HepG2 (cell line): ENCODE results near the gene KIF1C. TPM values are rescaled to one million over a fixed set of nuclear protein-coding genes. Genes with fewer than 3 reads are reported as not detected.
A peak's percentile ranks its signal among the peaks of the same experiment; 100 is the strongest.

Source experiments
- CHD4 ChIP-seq: fragments of 200-600 bp; sonication (generic); IDR thresholded peaks from 2 replicates; pipeline ENCODE4 v1.7.0; 2017; ENCODE audit warnings: mild to moderate bottlenecking, low read length, borderline replicate concordance
- EP300 ChIP-seq, 3 experiments: sonication (generic) in 1 of 3; formaldehyde crosslinking in 1 of 3; IDR thresholded peaks; 2 replicates each; pipeline versions ENCODE4 v1.5.1 to v1.6.1; 2011 to 2020; ENCODE audit warnings: low read depth in 2 of 3, low read length in 2 of 3, borderline replicate concordance in 1 of 3, improper control_type of control experiment in 1 of 3, mild to moderate bottlenecking in 1 of 3, missing genetic modification reagents in 1 of 3, moderate library complexity in 1 of 3
- ESRRA ChIP-seq: sonication (generic); formaldehyde crosslinking; IDR thresholded peaks from 2 replicates; pipeline ENCODE4 v1.5.1; 2020; ENCODE audit warnings: mild to moderate bottlenecking, low read depth, missing genetic modification reagents
- FOXO1 ChIP-seq: sonication (generic); formaldehyde crosslinking; IDR thresholded peaks from 2 replicates; pipeline ENCODE4 v1.4.0; 2020; ENCODE audit warnings: missing genetic modification reagents
- HDAC1 ChIP-seq: sonication (generic); formaldehyde crosslinking; IDR thresholded peaks from 2 replicates; pipeline ENCODE4 v1.5.1; 2020; ENCODE audit warnings: mild to moderate bottlenecking, missing genetic modification reagents
- MED1 ChIP-seq: sonication (generic); formaldehyde crosslinking; IDR thresholded peaks from 2 replicates; pipeline ENCODE4 v1.4.0; 2020; ENCODE audit warnings: missing genetic modification reagents
- NBN ChIP-seq: fragments of 450-650 bp; conservative IDR thresholded peaks from 2 replicates; pipeline ENCODE4 v1.6.1; 2017
- PHF21A ChIP-seq: sonication (generic); formaldehyde crosslinking; IDR thresholded peaks from 2 replicates; pipeline ENCODE4 v1.5.0; 2020; ENCODE audit warnings: mild to moderate bottlenecking, missing genetic modification reagents
- POLR2AphosphoS5 ChIP-seq: IDR thresholded peaks from 2 replicates; pipeline ENCODE4 v1.6.1; 2012; ENCODE audit warnings: low read depth, low read length
- RCOR2 ChIP-seq: IDR thresholded peaks from 2 replicates; pipeline ENCODE4 v1.6.1; 2016; ENCODE audit warnings: missing biosample characterization, missing genetic modification reagents
- SALL2 ChIP-seq: sonication (generic); formaldehyde crosslinking; IDR thresholded peaks from 2 replicates; pipeline ENCODE4 v1.8.1; 2023; ENCODE audit warnings: mild to moderate bottlenecking, missing genetic modification reagents, inconsistent platforms
- SETDB1 ChIP-seq: sonication (generic); formaldehyde crosslinking; IDR thresholded peaks from 2 replicates; pipeline ENCODE4 v1.5.1; 2020; ENCODE audit warnings: missing genetic modification reagents, mild to moderate bottlenecking, borderline replicate concordance
- SMAD9 ChIP-seq: sonication (generic); formaldehyde crosslinking; IDR thresholded peaks from 2 replicates; pipeline ENCODE4 v1.5.1; 2020; ENCODE audit warnings: mild to moderate bottlenecking, missing genetic modification reagents
- ZNF230 ChIP-seq: sonication (generic); formaldehyde crosslinking; IDR thresholded peaks from 2 replicates; pipeline ENCODE4 v1.4.0; 2020; ENCODE audit warnings: mild to moderate bottlenecking, missing genetic modification reagents
- ZNF256 ChIP-seq: sonication (generic); formaldehyde crosslinking; conservative IDR thresholded peaks from 2 replicates; pipeline ENCODE4 v1.4.0; 2020; ENCODE audit warnings: missing genetic modification reagents
- ZNF383 ChIP-seq: sonication (generic); formaldehyde crosslinking; IDR thresholded peaks from 2 replicates; pipeline ENCODE4 v1.4.0; 2020; ENCODE audit warnings: missing genetic modification reagents, mild to moderate bottlenecking, borderline replicate concordance
- ZNF547 ChIP-seq: sonication (generic); formaldehyde crosslinking; IDR thresholded peaks from 2 replicates; pipeline ENCODE4 v1.5.1; 2020; ENCODE audit warnings: mild to moderate bottlenecking, missing genetic modification reagents
- ZNF670 ChIP-seq: sonication (generic); formaldehyde crosslinking; IDR thresholded peaks from 2 replicates; pipeline ENCODE4 v1.8.0; 2022; ENCODE audit warnings: mild to moderate bottlenecking, missing genetic modification reagents, borderline replicate concordance
- ZNF782 ChIP-seq: sonication (generic); formaldehyde crosslinking; IDR thresholded peaks from 2 replicates; pipeline ENCODE4 v1.4.0; 2020; ENCODE audit warnings: missing genetic modification reagents, mild to moderate bottlenecking, borderline replicate concordance
- ZNF891 ChIP-seq: sonication (generic); formaldehyde crosslinking; IDR thresholded peaks from 2 replicates; pipeline ENCODE4 v1.5.0; 2020; ENCODE audit warnings: mild to moderate bottlenecking, missing genetic modification reagents
- polyA plus RNA-seq, 8 experiments: library from polyadenylated mRNA; depleted of rRNA in 3 of 8; stranded (reverse) in 7 of 8; unstranded in 1 of 8; fragments of >200 nt; fragmentation: Illumina TruSeq in 4 of 8; extraction: Trizol in 4 of 8; gene quantifications; 2 replicates each; pipeline versions ENCODE4 v1.2.1 to v1.2.3, GENCODE V29; 2011 to 2016; ENCODE audit warnings: low read depth in 4 of 8, missing spikeins in 1 of 8, mixed read lengths in 1 of 8; ENCODE audit not compliant: insufficient read depth in 1 of 8
- total RNA-seq, 5 experiments: library from RNA; depleted of rRNA; stranded (reverse); fragments of >200 nt; fragmentation: Illumina TruSeq; extraction: Trizol; gene quantifications; 2 replicates each; pipeline ENCODE4 v1.2.3, GENCODE V29; 2016; ENCODE audit warnings: low read depth in 1 of 5
- TF ChIP-seq, protein P1 (sequence below), 2 experiments: sonication (generic) in 1 of 2; formaldehyde crosslinking in 1 of 2; IDR thresholded peaks; 2 replicates each; pipeline versions ENCODE4 v1.5.1 to v1.6.1; 2011 to 2020; ENCODE audit warnings: borderline replicate concordance in 1 of 2, low read depth in 1 of 2, low read length in 1 of 2, mild to moderate bottlenecking in 1 of 2, missing genetic modification reagents in 1 of 2, moderate library complexity in 1 of 2
- TF ChIP-seq, protein P2 (sequence below): sonication (generic); formaldehyde crosslinking; IDR thresholded peaks from 2 replicates; pipeline ENCODE4 v1.4.0; 2020; ENCODE audit warnings: missing genetic modification reagents, mild to moderate bottlenecking, borderline replicate concordance
- TF ChIP-seq, protein P3 (sequence below): IDR thresholded peaks from 2 replicates; pipeline ENCODE4 v1.6.1; 2016; ENCODE audit warnings: missing compliant biosample characterization, missing genetic modification reagents, borderline replicate concordance
- TF ChIP-seq, protein P4 (sequence below): IDR thresholded peaks from 2 replicates; pipeline ENCODE4 v1.6.1; 2016

KIF1C gene
- total and polyA plus RNA-seq, 2 of the 13 experiments (the other 11 are each of a cell fraction or from before 2014, with no cell fraction given) = 70.0 to 104 TPM

DNA sequence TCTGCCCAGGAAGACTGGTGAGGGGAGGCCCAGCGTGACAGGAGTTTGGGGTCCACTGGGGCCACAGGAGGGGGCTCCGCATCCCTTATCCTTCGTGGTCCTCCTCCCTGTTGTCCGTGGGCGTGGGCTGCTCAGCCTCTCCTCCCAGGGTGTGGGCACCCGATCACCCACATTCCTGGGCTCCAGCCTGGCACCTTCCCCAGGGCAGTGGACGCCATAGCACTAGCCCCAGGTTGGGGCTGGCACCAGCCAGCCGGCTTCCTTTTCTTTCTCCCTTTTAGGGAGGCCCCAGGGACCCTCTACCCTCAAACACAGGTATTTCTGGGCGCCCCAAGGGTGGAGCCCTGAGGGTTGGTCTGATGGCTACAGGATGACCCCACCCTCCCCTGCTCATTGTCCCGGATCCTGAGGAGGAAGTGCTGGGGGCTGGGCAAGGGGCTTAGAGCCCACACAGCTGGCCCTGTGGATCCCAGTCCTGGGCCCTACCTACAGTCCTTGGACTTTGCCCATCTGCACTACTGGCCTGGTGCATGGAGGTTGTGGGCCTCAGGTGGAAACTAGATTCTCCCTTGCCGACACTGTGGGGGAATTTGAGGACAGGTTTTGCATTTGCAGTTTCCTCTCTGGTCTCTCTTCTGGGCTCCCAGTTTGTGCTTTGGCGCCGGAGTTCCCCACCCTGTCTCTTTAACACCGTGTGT lies 1.1 kb downstream of the KIF1C start (continued):
- TF ChIP-seq ZNF891 (CRISPR knock-in tag) (peak; percentile 41; the same call in 1 of the 2 replicates), NBN (no peak), MED1 (CRISPR knock-in tag) (peak; percentile 89), POLR2AphosphoS5 (peak; percentile 55; the same call in 1 of the 2 replicates), ZNF383 (CRISPR knock-in tag) (no peak), SALL2 (CRISPR knock-in tag) (no peak; the same call in 1 of the 2 replicates), ZNF782 (CRISPR knock-in tag) (no peak), EP300 (IDR thresholded peaks at IDR 0.05; ENCODE audit: low read depth in 2 of 2, low read length in 2 of 2) (peak in 1 of 2 experiments; percentile 52; a peak in 1 of 4 replicates), EP300 (CRISPR knock-in tag; IDR thresholded peaks at IDR 0.05; ENCODE audit: borderline replicate concordance) (peak; percentile 43; the same call in 1 of the 2 replicates), ZNF230 (no peak), SETDB1 (CRISPR knock-in tag) (no peak), CHD4 (no peak), FOXO1 (CRISPR knock-in tag) (peak; percentile 40; the same call in 1 of the 2 replicates), PHF21A (peak; percentile 98), ZNF256 (no peak), SMAD9 (CRISPR knock-in tag) (no peak), RCOR2 (CRISPR knock-in tag) (peak; percentile 39; the same call in 1 of the 2 replicates), HDAC1 (CRISPR knock-in tag) (peak; percentile 86; the same call in 1 of the 2 replicates), ZNF670 (CRISPR knock-in tag) (peak; percentile 38; the same call in 1 of the 2 replicates), ZNF547 (no peak), ESRRA (CRISPR knock-in tag) (peak; percentile 83; the same call in 1 of the 2 replicates)
- TF ChIP-seq, protein P1, sequence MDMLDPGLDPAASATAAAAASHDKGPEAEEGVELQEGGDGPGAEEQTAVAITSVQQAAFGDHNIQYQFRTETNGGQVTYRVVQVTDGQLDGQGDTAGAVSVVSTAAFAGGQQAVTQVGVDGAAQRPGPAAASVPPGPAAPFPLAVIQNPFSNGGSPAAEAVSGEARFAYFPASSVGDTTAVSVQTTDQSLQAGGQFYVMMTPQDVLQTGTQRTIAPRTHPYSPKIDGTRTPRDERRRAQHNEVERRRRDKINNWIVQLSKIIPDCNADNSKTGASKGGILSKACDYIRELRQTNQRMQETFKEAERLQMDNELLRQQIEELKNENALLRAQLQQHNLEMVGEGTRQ (IDR thresholded peaks at IDR 0.05; ENCODE audit: low read depth, low read length) = no peak
- TF ChIP-seq, protein P1 (CRISPR knock-in tag; IDR thresholded peaks at IDR 0.05; ENCODE audit: borderline replicate concordance) = no peak
- TF ChIP-seq, protein P2, sequence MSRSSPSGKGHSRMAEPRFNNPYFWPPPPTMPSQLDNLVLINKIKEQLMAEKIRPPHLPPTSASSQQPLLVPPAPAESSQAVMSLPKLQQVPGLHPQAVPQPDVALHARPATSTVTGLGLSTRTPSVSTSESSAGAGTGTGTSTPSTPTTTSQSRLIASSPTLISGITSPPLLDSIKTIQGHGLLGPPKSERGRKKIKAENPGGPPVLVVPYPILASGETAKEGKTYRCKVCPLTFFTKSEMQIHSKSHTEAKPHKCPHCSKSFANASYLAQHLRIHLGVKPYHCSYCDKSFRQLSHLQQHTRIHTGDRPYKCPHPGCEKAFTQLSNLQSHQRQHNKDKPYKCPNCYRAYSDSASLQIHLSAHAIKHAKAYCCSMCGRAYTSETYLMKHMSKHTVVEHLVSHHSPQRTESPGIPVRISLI = no peak
- TF ChIP-seq, protein P3, sequence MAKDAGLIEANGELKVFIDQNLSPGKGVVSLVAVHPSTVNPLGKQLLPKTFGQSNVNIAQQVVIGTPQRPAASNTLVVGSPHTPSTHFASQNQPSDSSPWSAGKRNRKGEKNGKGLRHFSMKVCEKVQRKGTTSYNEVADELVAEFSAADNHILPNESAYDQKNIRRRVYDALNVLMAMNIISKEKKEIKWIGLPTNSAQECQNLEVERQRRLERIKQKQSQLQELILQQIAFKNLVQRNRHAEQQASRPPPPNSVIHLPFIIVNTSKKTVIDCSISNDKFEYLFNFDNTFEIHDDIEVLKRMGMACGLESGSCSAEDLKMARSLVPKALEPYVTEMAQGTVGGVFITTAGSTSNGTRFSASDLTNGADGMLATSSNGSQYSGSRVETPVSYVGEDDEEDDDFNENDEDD (CRISPR knock-in tag) = peak; percentile 16; the same call in 1 of the 2 replicates
- TF ChIP-seq, protein P4, sequence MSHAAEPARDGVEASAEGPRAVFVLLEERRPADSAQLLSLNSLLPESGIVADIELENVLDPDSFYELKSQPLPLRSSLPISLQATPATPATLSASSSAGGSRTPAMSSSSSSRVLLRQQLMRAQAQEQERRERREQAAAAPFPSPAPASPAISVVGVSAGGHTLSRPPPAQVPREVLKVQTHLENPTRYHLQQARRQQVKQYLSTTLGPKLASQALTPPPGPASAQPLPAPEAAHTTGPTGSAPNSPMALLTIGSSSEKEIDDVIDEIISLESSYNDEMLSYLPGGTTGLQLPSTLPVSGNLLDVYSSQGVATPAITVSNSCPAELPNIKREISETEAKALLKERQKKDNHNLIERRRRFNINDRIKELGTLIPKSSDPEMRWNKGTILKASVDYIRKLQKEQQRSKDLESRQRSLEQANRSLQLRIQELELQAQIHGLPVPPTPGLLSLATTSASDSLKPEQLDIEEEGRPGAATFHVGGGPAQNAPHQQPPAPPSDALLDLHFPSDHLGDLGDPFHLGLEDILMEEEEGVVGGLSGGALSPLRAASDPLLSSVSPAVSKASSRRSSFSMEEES (CRISPR knock-in tag) = peak; percentile 43
